ENCODE results near the gene EML1. TPM values are rescaled to one million over a fixed set of nuclear protein-coding genes. Genes with fewer than 3 reads are reported as not detected.

Gene EML1
- total and polyA plus RNA-seq, 2 experiments from 2014 or later: 16.6 to 16.9 TPM

DNA sequence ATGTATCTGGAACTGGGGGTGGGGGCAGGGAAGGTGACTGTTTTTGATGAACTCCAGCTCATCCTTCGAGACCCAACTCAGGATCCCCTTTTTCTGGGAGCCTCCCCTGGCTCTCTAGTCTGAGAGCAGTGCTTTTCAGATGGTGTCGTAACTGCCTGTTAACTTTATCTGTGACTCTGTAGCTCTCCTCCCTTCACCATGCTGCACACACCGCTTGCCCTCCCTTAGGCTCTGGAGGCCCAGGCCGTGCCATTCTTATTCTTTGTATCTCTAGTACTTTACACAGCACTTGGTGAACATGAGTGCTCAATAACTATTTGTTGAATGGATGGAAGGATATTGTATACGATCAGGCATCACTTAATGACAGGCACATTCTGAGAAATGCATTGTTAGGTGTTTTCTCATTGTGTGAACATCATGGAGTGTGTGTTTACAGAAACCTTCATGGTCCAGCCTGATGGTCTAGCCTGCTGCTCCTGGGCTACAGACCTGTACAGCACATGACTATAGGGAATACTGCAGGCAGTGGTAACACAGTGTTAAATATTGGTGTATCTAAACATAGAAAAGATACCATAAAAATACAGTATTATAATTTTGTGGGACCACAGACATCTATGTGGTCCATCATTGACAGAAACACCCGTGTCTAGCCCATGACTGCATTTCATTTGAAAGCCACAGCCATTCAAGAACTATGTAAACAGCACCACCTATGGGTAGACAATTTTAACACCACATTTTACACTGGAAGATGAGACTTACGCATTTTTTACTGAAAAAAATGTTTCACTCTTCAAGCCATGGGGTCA is 91.8 kb downstream of the EML1 start:
- TF ChIP-seq CTCF (IDR thresholded peaks at IDR 0.05; ENCODE audit: low read depth, low read length): peak; percentile 69
- no peak overlapping the region for H3K4me3 ChIP-seq
- DNase-seq (ENCODE audit: low read depth in 1 of 2, low spot score in 1 of 2): peak; percentile 71 to 80
- no peaks in the 10 kb centered on the region for H3K36me3 ChIP-seq
- peaks cover 7% of the 10 kb centered on the region for H3K27me3 ChIP-seq
- no peak overlapping the region for H3K27ac ChIP-seq
- peaks cover 10% of the 10 kb centered on the region for H3K4me1 ChIP-seq (ENCODE audit: low read depth)
- H3K9me3 ChIP-seq (ENCODE audit: low read depth): no peaks in the 10 kb centered on the region

GRCh38 chr14:99885649-99885958 is 92.4 kb downstream of the EML1 start:
- no peak for DNase-seq (ENCODE audit: low read depth in 1 of 2, low spot score in 1 of 2)
- H3K36me3 ChIP-seq: no peaks in the 10 kb centered on the region
- H3K27me3 ChIP-seq: peaks cover 2% of the 10 kb centered on the region
- H3K9me3 ChIP-seq (ENCODE audit: low read depth): no peaks in the 10 kb centered on the region
- H3K4me3 ChIP-seq: no peak overlapping the region
- no peak for TF ChIP-seq CTCF (IDR thresholded peaks at IDR 0.05; ENCODE audit: low read depth, low read length)
- peaks cover 10% of the 10 kb centered on the region for H3K4me1 ChIP-seq (ENCODE audit: low read depth)
- H3K27ac ChIP-seq: no peak overlapping the region

- no peaks in the 10 kb centered on the region for H3K36me3 ChIP-seq
- no peak overlapping the region for H3K4me3 ChIP-seq
- TF ChIP-seq CTCF (IDR thresholded peaks at IDR 0.05; ENCODE audit: low read depth, low read length): no peak
- H3K27ac ChIP-seq: no peak overlapping the region
- DNase-seq (ENCODE audit: low read depth in 1 of 2, low spot score in 1 of 2): no peak
- no peaks in the 10 kb centered on the region for H3K9me3 ChIP-seq (ENCODE audit: low read depth)
- H3K4me1 ChIP-seq (ENCODE audit: low read depth): peaks cover 10% of the 10 kb centered on the region
- no peaks in the 10 kb centered on the region for H3K27me3 ChIP-seq
Observed at GRCh38 chr14:99887407-99887806, 94.2 kb downstream of the EML1 start.

GRCh38 chr14:99888149-99888548 is 94.9 kb downstream of the EML1 start:
- Histone ChIP-seq H3K27ac (no peak overlapping the region), H3K27me3 (no peaks in the 10 kb centered on the region), H3K4me3 (no peak overlapping the region), H3K9me3 (ENCODE audit: low read depth) (no peaks in the 10 kb centered on the region), H3K36me3 (no peaks in the 10 kb centered on the region), H3K4me1 (ENCODE audit: low read depth) (peaks cover 10% of the 10 kb centered on the region)
- DNase-seq (ENCODE audit: low read depth in 1 of 2, low spot score in 1 of 2): no peak
- TF ChIP-seq CTCF (IDR thresholded peaks at IDR 0.05; ENCODE audit: low read depth, low read length): no peak

GRCh38 chr14:99889268-99889667 is 96.1 kb downstream of the EML1 start:
- Histone ChIP-seq H3K36me3 (no peaks in the 10 kb centered on the region), H3K4me1 (ENCODE audit: low read depth) (peaks cover 10% of the 10 kb centered on the region), H3K4me3 (no peak overlapping the region), H3K9me3 (ENCODE audit: low read depth) (no peaks in the 10 kb centered on the region), H3K27ac (no peak overlapping the region), H3K27me3 (no peaks in the 10 kb centered on the region)
- DNase-seq (ENCODE audit: low read depth in 1 of 2, low spot score in 1 of 2): no peak
- TF ChIP-seq CTCF (IDR thresholded peaks at IDR 0.05; ENCODE audit: low read depth, low read length): no peak
